Loucy (cell line): ENCODE measurements around the gene SDCCAG8.

Source experiments
- CTCF ChIP-seq: fragments of 200-600 bp; sonication (generic); conservative IDR thresholded peaks from 2 replicates; pipeline ENCODE4 v1.5.1; 2014; ENCODE audit warnings: mild to moderate bottlenecking, antibody characterized with exemption, low read length
- EZH2phosphoT487 ChIP-seq: fragments of 200-600 bp; IDR thresholded peaks from 2 replicates; pipeline ENCODE4 v1.6.1; 2018; ENCODE audit warnings: antibody characterized with exemption, mild to moderate bottlenecking, moderate library complexity, borderline replicate concordance

DNA sequence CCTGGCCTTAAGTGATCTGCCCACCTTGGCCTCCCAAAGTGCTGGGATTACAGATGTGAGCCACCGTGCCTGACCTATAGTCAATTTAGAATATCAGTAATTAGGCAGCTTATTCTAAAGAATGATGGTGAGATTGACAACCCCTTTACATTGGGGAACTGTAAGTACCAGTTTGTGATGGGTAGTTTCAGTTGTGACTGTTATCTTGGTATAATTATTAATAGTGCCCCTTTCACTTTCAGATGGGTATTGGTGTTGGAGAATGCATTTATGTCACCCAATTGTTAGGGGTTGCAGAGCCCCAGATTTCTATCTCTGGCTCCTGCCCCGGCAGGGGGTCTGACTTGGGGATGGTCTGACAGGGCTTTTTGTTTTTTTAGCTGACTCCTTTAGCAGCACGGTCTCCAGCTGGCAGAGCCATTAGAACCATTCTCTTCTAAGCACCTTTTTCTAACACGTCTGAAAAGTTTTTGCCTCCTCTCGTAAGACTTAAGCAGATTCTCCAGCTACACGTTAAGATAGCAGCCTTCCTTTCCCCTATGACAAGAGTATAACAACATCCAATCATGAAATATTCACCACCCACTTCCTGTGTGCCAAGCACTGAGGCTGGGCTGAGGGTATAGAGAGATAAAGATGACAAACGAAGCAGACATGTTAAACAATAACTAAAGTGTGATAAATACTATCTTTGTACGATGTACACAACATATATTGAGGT, 157.8 kb downstream of the SDCCAG8 start:
- no peak for TF ChIP-seq CTCF
- no peak for TF ChIP-seq EZH2phosphoT487
